Measurements from ENCODE around the gene RAP2A.

DNA sequence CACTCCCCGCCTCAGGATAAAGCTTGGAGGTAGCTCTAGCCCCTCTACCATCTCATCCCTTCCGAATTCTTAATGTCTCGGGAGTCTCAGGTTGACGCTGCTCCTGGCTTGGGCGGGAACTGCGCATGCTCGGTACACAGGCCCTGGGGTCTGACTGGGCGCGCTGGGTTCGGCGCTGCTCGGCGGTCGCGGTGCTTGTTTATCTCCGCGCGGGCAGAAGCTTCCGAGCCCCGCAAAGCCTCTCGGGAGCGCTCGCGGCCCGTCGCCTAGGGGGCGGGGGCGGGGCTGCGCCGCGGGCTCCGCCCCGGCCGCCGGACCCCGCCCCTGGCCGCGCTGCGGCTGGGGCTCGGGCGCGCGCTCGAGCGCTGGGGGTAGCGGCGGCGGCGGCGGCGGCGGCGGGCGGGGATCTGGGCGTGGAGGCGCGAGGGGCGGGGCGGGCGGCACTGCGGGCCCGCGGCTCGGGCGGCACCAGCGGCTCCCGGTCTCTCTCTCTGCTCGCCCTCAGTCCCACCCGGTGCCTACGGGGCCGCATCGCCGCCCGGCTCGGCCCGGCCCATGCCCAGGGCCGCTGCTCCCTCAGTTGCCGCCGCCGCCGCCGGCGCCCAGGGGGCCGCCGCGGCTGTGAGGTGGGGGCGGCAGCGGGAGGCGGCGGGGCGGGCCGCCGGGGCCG, at the start of gene RAP2A:
- TF ChIP-seq, protein P1, sequence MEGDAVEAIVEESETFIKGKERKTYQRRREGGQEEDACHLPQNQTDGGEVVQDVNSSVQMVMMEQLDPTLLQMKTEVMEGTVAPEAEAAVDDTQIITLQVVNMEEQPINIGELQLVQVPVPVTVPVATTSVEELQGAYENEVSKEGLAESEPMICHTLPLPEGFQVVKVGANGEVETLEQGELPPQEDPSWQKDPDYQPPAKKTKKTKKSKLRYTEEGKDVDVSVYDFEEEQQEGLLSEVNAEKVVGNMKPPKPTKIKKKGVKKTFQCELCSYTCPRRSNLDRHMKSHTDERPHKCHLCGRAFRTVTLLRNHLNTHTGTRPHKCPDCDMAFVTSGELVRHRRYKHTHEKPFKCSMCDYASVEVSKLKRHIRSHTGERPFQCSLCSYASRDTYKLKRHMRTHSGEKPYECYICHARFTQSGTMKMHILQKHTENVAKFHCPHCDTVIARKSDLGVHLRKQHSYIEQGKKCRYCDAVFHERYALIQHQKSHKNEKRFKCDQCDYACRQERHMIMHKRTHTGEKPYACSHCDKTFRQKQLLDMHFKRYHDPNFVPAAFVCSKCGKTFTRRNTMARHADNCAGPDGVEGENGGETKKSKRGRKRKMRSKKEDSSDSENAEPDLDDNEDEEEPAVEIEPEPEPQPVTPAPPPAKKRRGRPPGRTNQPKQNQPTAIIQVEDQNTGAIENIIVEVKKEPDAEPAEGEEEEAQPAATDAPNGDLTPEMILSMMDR (IDR thresholded peaks at IDR 0.05), result no peak
- peak; percentile 77 to 87 for TF ChIP-seq POLR2A (IDR thresholded peaks at IDR 0.05)

Measured in uterus (tissue), 2 donors.